Neural crest cell (in vitro differentiated cells): ENCODE results near the gene DNAJC17. TPM values are rescaled to one million over a fixed set of nuclear protein-coding genes. Genes with fewer than 3 reads are reported as not detected.

ENCODE experiments used
- DNase-seq: peaks from one replicate; pipeline ENCODE4 v3.0.0; 2021; ENCODE audit warnings: low read depth, mixed read lengths, low spot score
- H3K27ac Mint-ChIP-seq: one replicate; pipeline ENCODE4 v1.8.0; 2021; ENCODE audit warnings: mild to moderate bottlenecking, mixed read lengths; ENCODE audit not compliant: unreplicated experiment
- H3K27me3 Mint-ChIP-seq: 2 replicates; pipeline ENCODE4 v1.8.0; 2021; ENCODE audit warnings: low read depth, mild to moderate bottlenecking, mixed read lengths
- H3K36me3 Mint-ChIP-seq: 2 replicates; pipeline ENCODE4 v1.8.0; 2021; ENCODE audit warnings: low read depth, mild to moderate bottlenecking, mixed read lengths
- H3K4me1 Mint-ChIP-seq: 2 replicates; pipeline ENCODE4 v1.8.0; 2021; ENCODE audit warnings: mixed read lengths
- H3K4me3 Mint-ChIP-seq: one replicate; pipeline ENCODE4 v1.8.0; 2021; ENCODE audit warnings: mild to moderate bottlenecking, mixed read lengths
- H3K9me3 Mint-ChIP-seq: 2 replicates; pipeline ENCODE4 v1.8.0; 2021; ENCODE audit warnings: mixed read lengths
- CTCF ChIP-seq: fragments of 200-600 bp; sonication (generic); conservative IDR thresholded peaks from 2 replicates; pipeline ENCODE4 v1.5.0; 2021; ENCODE audit warnings: antibody characterized with exemption, mild to moderate bottlenecking
- total RNA-seq: library from RNA; stranded (reverse); gene quantifications from 2 replicates; pipeline ENCODE4 v1.2.1, GENCODE V29; 2021

Gene DNAJC17
- total RNA-seq, 1 donor from 2014 or later: 39.3 TPM

DNA sequence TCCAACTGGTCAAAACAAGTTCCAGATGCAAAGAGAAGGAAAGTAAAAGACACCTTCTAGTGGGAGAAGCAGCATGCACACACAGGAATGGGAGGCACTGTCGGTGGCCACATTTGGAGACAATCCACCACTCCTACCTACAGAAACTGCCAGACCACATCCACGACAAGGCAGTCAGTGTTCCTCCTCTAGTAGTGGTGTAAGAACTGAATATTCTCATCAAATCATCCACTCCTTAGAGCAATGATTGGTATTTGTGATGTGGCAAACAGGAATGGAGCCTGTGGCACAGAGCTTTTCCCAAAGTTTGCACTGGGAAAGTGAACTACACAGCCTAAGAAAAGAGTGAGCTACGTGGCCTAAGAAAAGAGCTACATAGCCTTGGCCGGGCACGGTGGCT, 31.5 kb upstream of the DNAJC17 start:
- peaks cover 4% of the 10 kb centered on the region for H3K4me1 Mint-ChIP-seq
- no peaks in the 10 kb centered on the region for H3K9me3 Mint-ChIP-seq
- H3K4me3 Mint-ChIP-seq: no peak overlapping the region
- TF ChIP-seq CTCF: no peak
- DNase-seq: no peak
- no peaks in the 10 kb centered on the region for H3K36me3 Mint-ChIP-seq
- peaks cover 37% of the 10 kb centered on the region for H3K27me3 Mint-ChIP-seq
- H3K27ac Mint-ChIP-seq: no peak overlapping the region

DNA sequence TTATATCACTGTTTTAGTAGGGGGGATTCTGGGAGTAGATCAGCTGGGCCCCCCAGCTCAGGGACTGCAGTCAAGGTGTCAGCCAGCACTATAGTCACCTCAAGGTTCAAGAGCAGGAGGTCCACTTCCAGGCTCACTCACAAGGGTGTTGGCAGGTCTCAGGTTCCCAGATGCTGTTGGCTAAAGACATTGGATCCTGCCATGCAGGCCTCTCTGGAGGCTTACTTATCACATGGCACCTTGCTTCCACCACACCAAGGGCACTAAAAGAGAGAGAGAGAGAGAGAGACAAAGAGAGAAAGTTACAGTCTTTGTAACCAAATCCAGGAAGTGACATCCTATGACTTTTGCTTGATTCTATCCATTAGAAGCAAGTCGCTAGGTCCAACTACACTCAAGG, 28.7 kb upstream of the DNAJC17 start:
- no peak overlapping the region for H3K27ac Mint-ChIP-seq
- H3K36me3 Mint-ChIP-seq: no peaks in the 10 kb centered on the region
- TF ChIP-seq CTCF: no peak
- H3K4me3 Mint-ChIP-seq: no peak overlapping the region
- H3K27me3 Mint-ChIP-seq: peaks cover 11% of the 10 kb centered on the region
- no peak for DNase-seq
- H3K4me1 Mint-ChIP-seq: no peaks in the 10 kb centered on the region
- no peaks in the 10 kb centered on the region for H3K9me3 Mint-ChIP-seq

GRCh38 chr15:40832903-40833302, 25.6 kb upstream of the DNAJC17 start:
- no peaks in the 10 kb centered on the region for H3K9me3 Mint-ChIP-seq
- no peak for TF ChIP-seq CTCF
- H3K36me3 Mint-ChIP-seq: no peaks in the 10 kb centered on the region
- no peak for DNase-seq
- H3K27ac Mint-ChIP-seq: no peak overlapping the region
- H3K27me3 Mint-ChIP-seq: peaks cover 6% of the 10 kb centered on the region
- no peak overlapping the region for H3K4me3 Mint-ChIP-seq
- H3K4me1 Mint-ChIP-seq: no peaks in the 10 kb centered on the region

GRCh38 chr15:40831861-40832260, 24.6 kb upstream of the DNAJC17 start:
- TF ChIP-seq CTCF: no peak
- Mint-ChIP-seq H3K36me3 (no peaks in the 10 kb centered on the region), H3K9me3 (no peaks in the 10 kb centered on the region), H3K4me1 (no peaks in the 10 kb centered on the region), H3K4me3 (no peak overlapping the region), H3K27me3 (peaks cover 9% of the 10 kb centered on the region), H3K27ac (no peak overlapping the region)
- DNase-seq: no peak

- H3K4me1 Mint-ChIP-seq: no peaks in the 10 kb centered on the region
- peaks cover 13% of the 10 kb centered on the region for H3K27me3 Mint-ChIP-seq
- H3K9me3 Mint-ChIP-seq: no peaks in the 10 kb centered on the region
- no peaks in the 10 kb centered on the region for H3K36me3 Mint-ChIP-seq
- no peak overlapping the region for H3K4me3 Mint-ChIP-seq
- no peak for TF ChIP-seq CTCF
- no peak for DNase-seq
- no peak overlapping the region for H3K27ac Mint-ChIP-seq
Measured at GRCh38 chr15:40830884-40831283, 23.6 kb upstream of the DNAJC17 start.

DNA sequence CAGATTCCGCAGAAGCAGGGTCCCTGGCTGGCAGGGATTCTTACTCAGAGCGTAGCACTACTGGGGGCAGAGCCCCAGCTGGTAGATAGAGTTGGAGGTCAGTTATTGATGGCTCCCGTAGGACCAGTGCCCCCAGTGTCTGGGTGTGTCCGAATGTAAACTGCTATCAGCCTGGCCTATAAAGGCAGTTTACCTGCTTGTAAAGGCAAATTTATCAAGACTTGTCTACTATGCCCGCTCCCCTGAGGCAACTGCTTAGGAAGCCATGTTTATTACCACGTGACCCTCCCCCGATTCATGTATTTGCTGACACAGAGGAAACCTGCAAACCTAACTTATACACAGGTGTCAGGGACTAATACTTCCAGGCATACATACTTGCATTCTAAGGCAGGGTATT, 21.8 kb upstream of the DNAJC17 start:
- Mint-ChIP-seq H3K36me3 (no peaks in the 10 kb centered on the region), H3K27ac (no peak overlapping the region), H3K4me1 (no peaks in the 10 kb centered on the region), H3K27me3 (peaks cover 13% of the 10 kb centered on the region), H3K4me3 (no peak overlapping the region), H3K9me3 (no peaks in the 10 kb centered on the region)
- no peak for DNase-seq
- no peak for TF ChIP-seq CTCF
